Hepatocyte (in vitro differentiated cells): ENCODE results near the gene ACACA.

ENCODE experiments used
- CTCF ChIP-seq: fragments of 200-600 bp; sonication (generic); IDR thresholded peaks from 2 replicates; pipeline ENCODE4 v1.5.1; 2016; ENCODE audit warnings: antibody characterized with exemption, mild to moderate bottlenecking; ENCODE audit not compliant: poor library complexity
- EZH2 ChIP-seq: fragments of 200-600 bp; sonication (generic); IDR thresholded peaks from 2 replicates; pipeline ENCODE4 v1.6.1; 2016; ENCODE audit warnings: antibody characterized with exemption, mild to moderate bottlenecking, borderline replicate concordance
- EZH2phosphoT487 ChIP-seq: fragments of 200-600 bp; sonication (generic); IDR thresholded peaks from one replicate; pipeline ENCODE4 v1.6.1; 2018; ENCODE audit warnings: antibody characterized with exemption, mild to moderate bottlenecking, low read depth, moderate library complexity; ENCODE audit not compliant: unreplicated experiment, severe bottlenecking

GRCh38 chr17:37110746-37111145 lies 295.9 kb downstream of the ACACA start:
- no peak for TF ChIP-seq EZH2phosphoT487
- no peak for TF ChIP-seq CTCF
- TF ChIP-seq EZH2: no peak
